ENCODE data around the gene LIMK2.

Gene LIMK2

GRCh38 chr22:31272522-31273446, 60.7 kb downstream of the LIMK2 start:
- no peak for DNase-seq (ENCODE audit: low read depth)

- DNase-seq (ENCODE audit: low read depth): no peak
Observed at GRCh38 chr22:31274017-31274416, 61.9 kb downstream of the LIMK2 start.

GRCh38 chr22:31275018-31275417, 62.9 kb downstream of the LIMK2 start:
- DNase-seq (ENCODE audit: low read depth): no peak

- DNase-seq (ENCODE audit: low read depth): no peak
Observed at GRCh38 chr22:31275576-31275975, 63.5 kb downstream of the LIMK2 start.

GRCh38 chr22:31276426-31277167, 64.5 kb downstream of the LIMK2 start:
- no peak for DNase-seq (ENCODE audit: low read depth)

- no peak for DNase-seq (ENCODE audit: low read depth)
Observed at GRCh38 chr22:31277741-31278140, 65.6 kb downstream of the LIMK2 start.

GRCh38 chr22:31278151-31278621, 66.1 kb downstream of the LIMK2 start:
- DNase-seq (ENCODE audit: low read depth): no peak

- DNase-seq (ENCODE audit: low read depth): no peak
Observed at GRCh38 chr22:31278626-31279326, 66.7 kb downstream of the LIMK2 start.

- DNase-seq (ENCODE audit: low read depth): no peak
Observed at GRCh38 chr22:31279327-31279669, 67.2 kb downstream of the LIMK2 start.

- no peak for DNase-seq (ENCODE audit: low read depth)
Observed at GRCh38 chr22:31279821-31280505, 67.9 kb downstream of the LIMK2 start.

GRCh38 chr22:31281733-31282132, 69.6 kb downstream of the LIMK2 start:
- no peak for DNase-seq (ENCODE audit: low read depth)

- no peak for DNase-seq (ENCODE audit: low read depth)
Observed at GRCh38 chr22:31282748-31283468, 70.8 kb downstream of the LIMK2 start.

GRCh38 chr22:31284281-31285155, 72.4 kb downstream of the LIMK2 start:
- DNase-seq (ENCODE audit: low read depth): no peak

GRCh38 chr22:31286360-31287255, 74.5 kb downstream of the LIMK2 start:
- DNase-seq (ENCODE audit: low read depth): no peak

GRCh38 chr22:31287818-31288495, 75.9 kb downstream of the LIMK2 start:
- no peak for DNase-seq (ENCODE audit: low read depth)

- DNase-seq (ENCODE audit: low read depth): no peak
Observed at GRCh38 chr22:31288496-31289240, 76.6 kb downstream of the LIMK2 start.

- DNase-seq (ENCODE audit: low read depth): no peak
Observed at GRCh38 chr22:31289344-31289743, 77.2 kb downstream of the LIMK2 start.

All from stimulated activated CD8-positive, alpha-beta memory T cell treated with anti-CD3 and anti-CD28 coated beads, Interleukin-4, amount 100 ng/mL, for 24 hours (primary cell).